HepG2 (cell line): Measurements from ENCODE around the gene HEXIM1. TPM values are rescaled to one million over a fixed set of nuclear protein-coding genes. Genes with fewer than 3 reads are reported as not detected.
A peak's percentile ranks its signal among the peaks of the same experiment; 100 is the strongest.

ENCODE experiments used
- ASH2L ChIP-seq: fragments of 300-600, 200-600 bp; sonication (generic); IDR thresholded peaks from 2 replicates; pipeline ENCODE4 v1.7.0; 2017; ENCODE audit warnings: low read depth, mild to moderate bottlenecking, moderate library complexity, mixed read lengths, low read length; ENCODE audit not compliant: insufficient read length
- EED ChIP-seq: sonication (generic); formaldehyde crosslinking; IDR thresholded peaks from 2 replicates; pipeline ENCODE4 v1.5.0; 2020; ENCODE audit warnings: mild to moderate bottlenecking, missing genetic modification reagents
- PAWR ChIP-seq: sonication (generic); formaldehyde crosslinking; IDR thresholded peaks from 2 replicates; pipeline ENCODE4 v1.4.0; 2020; ENCODE audit warnings: missing genetic modification reagents, mild to moderate bottlenecking, borderline replicate concordance
- REL ChIP-seq: sonication (generic); formaldehyde crosslinking; conservative IDR thresholded peaks from 2 replicates; pipeline ENCODE4 v1.8.0; 2022; ENCODE audit warnings: mild to moderate bottlenecking, missing genetic modification reagents, moderate library complexity
- SRSF9 ChIP-seq: fragments of 200-400 bp; formaldehyde crosslinking; IDR thresholded peaks from 2 replicates; pipeline ENCODE4 v1.6.1; 2018; ENCODE audit warnings: borderline replicate concordance, mild to moderate bottlenecking, low read depth, low read length; ENCODE audit not compliant: insufficient read depth, poor library complexity, severe bottlenecking
- ZNF383 ChIP-seq: sonication (generic); formaldehyde crosslinking; IDR thresholded peaks from 2 replicates; pipeline ENCODE4 v1.4.0; 2020; ENCODE audit warnings: missing genetic modification reagents, mild to moderate bottlenecking, borderline replicate concordance
- ZNF83 ChIP-seq: sonication (generic); formaldehyde crosslinking; IDR thresholded peaks from 2 replicates; pipeline ENCODE4 v1.4.0; 2020; ENCODE audit warnings: missing genetic modification reagents, mild to moderate bottlenecking, borderline replicate concordance
- ZSCAN20 ChIP-seq: sonication (generic); formaldehyde crosslinking; IDR thresholded peaks from 2 replicates; pipeline ENCODE4 v1.4.0; 2020; ENCODE audit warnings: missing genetic modification reagents, mild to moderate bottlenecking, borderline replicate concordance
- polyA plus RNA-seq, 8 experiments: library from polyadenylated mRNA; depleted of rRNA in 3 of 8; stranded (reverse) in 7 of 8; unstranded in 1 of 8; fragments of >200 nt; fragmentation: Illumina TruSeq in 4 of 8; extraction: Trizol in 4 of 8; gene quantifications; 2 replicates each; pipeline versions ENCODE4 v1.2.1 to v1.2.3, GENCODE V29; 2011 to 2016; ENCODE audit warnings: low read depth in 4 of 8, missing spikeins in 1 of 8, mixed read lengths in 1 of 8; ENCODE audit not compliant: insufficient read depth in 1 of 8
- total RNA-seq, 5 experiments: library from RNA; depleted of rRNA; stranded (reverse); fragments of >200 nt; fragmentation: Illumina TruSeq; extraction: Trizol; gene quantifications; 2 replicates each; pipeline ENCODE4 v1.2.3, GENCODE V29; 2016; ENCODE audit warnings: low read depth in 1 of 5
- TF ChIP-seq, protein P1 (sequence below): sonication (generic); formaldehyde crosslinking; IDR thresholded peaks from one replicate; pipeline ENCODE4 v1.5.1; 2020; ENCODE audit warnings: mild to moderate bottlenecking, missing genetic modification reagents; ENCODE audit errors: not compliant biosample characterization
- TF ChIP-seq, protein P2 (sequence below): sonication (generic); formaldehyde crosslinking; IDR thresholded peaks from 2 replicates; pipeline ENCODE4 v1.5.0; 2020; ENCODE audit warnings: missing genetic modification reagents, mild to moderate bottlenecking, borderline replicate concordance
- TF ChIP-seq, protein P3 (sequence below), 2 experiments: IDR thresholded peaks; 2 replicates each; pipeline ENCODE4 v1.6.1; 2011 to 2012; ENCODE audit warnings: low read length in 2 of 2, borderline replicate concordance in 1 of 2, low read depth in 1 of 2, mild to moderate bottlenecking in 1 of 2, moderate library complexity in 1 of 2
- TF ChIP-seq, protein P4 (sequence below): sonication (generic); formaldehyde crosslinking; IDR thresholded peaks from 2 replicates; pipeline ENCODE4 v1.5.0; 2020; ENCODE audit warnings: mild to moderate bottlenecking, low read depth, missing genetic modification reagents, borderline replicate concordance

The HEXIM1 gene
- total and polyA plus RNA-seq, 2 of the 13 experiments (the other 11 are each of a cell fraction or from before 2014, with no cell fraction given): 10.5 to 16.6 TPM

DNA sequence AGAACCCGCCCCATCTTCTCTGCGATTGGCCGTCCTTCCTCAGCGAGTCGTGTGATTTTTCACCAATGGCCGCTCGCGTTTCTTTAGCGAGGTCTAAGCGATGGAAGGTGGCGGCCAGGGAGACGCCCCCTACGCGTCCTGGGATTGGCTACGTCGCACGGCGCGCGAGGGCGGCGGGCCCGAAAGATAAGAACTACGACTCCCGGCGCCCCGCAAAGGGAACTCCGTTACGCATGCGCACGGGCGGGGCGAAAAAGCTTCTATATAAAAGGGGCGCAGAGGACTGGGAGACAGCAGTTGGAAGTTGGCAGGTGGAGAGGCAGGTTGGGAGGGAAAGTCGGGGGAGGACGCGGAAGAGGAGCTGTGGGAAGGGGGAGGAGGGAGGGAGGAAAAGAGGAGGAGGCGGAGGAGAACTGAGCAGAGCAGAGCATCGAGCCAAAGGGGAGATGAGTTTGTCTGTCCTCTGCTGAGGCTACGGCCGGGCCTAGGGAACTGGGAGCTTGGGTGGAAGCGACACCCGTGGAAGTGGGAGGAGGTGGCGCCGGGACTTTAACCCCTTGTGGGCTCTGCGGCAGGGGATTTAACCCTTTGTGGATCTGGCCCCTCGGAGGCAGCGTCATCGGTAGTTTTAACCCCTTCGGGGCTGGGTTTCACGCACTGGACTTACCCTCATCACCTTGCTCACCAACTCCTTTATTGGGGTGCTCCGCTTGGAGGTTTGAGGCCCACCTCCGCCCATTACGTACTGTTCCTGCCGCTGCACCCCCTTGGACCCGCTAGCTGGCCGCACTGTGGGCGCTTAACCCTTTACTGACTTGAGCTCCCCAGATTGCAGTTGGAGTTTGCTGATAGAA lies at the start of gene HEXIM1 (continued):
- TF ChIP-seq, protein P1, sequence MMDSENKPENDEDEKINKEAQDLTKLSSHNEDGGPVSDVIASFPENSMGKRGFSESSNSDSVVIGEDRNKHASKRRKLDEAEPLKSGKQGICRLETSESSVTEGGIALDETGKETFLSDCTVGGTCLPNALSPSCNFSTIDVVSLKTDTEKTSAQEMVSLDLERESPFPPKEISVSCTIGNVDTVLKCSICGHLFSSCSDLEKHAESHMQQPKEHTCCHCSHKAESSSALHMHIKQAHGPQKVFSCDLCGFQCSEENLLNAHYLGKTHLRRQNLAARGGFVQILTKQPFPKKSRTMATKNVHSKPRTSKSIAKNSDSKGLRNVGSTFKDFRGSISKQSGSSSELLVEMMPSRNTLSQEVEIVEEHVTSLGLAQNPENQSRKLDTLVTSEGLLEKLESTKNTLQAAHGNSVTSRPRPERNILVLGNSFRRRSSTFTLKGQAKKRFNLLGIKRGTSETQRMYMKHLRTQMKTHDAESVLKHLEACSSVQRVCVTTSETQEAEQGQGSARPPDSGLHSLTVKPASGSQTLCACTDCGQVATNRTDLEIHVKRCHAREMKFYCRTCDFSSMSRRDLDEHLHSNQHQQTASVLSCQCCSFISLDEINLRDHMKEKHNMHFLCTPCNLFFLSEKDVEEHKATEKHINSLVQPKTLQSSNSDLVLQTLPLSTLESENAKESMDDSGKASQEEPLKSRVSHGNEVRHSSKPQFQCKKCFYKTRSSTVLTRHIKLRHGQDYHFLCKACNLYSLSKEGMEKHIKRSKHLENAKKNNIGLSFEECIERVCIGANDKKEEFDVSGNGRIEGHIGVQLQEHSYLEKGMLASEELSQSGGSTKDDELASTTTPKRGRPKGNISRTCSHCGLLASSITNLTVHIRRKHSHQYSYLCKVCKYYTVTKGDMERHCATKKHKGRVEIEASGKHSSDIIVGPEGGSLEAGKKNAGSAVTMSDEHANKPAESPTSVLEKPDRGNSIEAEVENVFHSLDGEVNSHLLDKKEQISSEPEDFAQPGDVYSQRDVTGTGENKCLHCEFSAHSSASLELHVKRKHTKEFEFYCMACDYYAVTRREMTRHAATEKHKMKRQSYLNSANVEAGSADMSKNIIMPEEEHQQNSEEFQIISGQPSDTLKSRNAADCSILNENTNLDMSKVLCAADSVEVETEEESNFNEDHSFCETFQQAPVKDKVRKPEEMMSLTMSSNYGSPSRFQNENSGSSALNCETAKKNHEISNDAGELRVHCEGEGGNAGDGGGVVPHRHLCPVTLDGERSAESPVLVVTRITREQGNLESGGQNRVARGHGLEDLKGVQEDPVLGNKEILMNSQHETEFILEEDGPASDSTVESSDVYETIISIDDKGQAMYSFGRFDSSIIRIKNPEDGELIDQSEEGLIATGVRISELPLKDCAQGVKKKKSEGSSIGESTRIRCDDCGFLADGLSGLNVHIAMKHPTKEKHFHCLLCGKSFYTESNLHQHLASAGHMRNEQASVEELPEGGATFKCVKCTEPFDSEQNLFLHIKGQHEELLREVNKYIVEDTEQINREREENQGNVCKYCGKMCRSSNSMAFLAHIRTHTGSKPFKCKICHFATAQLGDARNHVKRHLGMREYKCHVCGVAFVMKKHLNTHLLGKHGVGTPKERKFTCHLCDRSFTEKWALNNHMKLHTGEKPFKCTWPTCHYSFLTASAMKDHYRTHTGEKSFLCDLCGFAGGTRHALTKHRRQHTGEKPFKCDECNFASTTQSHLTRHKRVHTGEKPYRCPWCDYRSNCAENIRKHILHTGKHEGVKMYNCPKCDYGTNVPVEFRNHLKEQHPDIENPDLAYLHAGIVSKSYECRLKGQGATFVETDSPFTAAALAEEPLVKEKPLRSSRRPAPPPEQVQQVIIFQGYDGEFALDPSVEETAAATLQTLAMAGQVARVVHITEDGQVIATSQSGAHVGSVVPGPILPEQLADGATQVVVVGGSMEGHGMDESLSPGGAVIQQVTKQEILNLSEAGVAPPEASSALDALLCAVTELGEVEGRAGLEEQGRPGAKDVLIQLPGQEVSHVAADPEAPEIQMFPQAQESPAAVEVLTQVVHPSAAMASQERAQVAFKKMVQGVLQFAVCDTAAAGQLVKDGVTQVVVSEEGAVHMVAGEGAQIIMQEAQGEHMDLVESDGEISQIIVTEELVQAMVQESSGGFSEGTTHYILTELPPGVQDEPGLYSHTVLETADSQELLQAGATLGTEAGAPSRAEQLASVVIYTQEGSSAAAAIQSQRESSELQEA: peak; percentile 82
- TF ChIP-seq EED (peak; percentile 56; the same call in 1 of the 2 replicates), ZSCAN20 (CRISPR knock-in tag) (no peak), ZNF383 (no peak; the same call in 1 of the 2 replicates), ASH2L (no peak), ZNF83 (CRISPR knock-in tag) (0 out of 2 replicates have a peak, but pooled peaks have one; percentile 85), REL (CRISPR knock-in tag) (no peak), PAWR (CRISPR knock-in tag) (no peak), SRSF9 (no peak)
- TF ChIP-seq, protein P2, sequence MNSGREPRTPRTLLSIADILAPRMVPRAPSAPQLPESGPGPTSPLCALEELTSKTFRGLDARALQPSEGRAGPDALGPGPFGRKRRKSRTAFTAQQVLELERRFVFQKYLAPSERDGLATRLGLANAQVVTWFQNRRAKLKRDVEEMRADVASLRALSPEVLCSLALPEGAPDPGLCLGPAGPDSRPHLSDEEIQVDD: no peak
- TF ChIP-seq, protein P3, sequence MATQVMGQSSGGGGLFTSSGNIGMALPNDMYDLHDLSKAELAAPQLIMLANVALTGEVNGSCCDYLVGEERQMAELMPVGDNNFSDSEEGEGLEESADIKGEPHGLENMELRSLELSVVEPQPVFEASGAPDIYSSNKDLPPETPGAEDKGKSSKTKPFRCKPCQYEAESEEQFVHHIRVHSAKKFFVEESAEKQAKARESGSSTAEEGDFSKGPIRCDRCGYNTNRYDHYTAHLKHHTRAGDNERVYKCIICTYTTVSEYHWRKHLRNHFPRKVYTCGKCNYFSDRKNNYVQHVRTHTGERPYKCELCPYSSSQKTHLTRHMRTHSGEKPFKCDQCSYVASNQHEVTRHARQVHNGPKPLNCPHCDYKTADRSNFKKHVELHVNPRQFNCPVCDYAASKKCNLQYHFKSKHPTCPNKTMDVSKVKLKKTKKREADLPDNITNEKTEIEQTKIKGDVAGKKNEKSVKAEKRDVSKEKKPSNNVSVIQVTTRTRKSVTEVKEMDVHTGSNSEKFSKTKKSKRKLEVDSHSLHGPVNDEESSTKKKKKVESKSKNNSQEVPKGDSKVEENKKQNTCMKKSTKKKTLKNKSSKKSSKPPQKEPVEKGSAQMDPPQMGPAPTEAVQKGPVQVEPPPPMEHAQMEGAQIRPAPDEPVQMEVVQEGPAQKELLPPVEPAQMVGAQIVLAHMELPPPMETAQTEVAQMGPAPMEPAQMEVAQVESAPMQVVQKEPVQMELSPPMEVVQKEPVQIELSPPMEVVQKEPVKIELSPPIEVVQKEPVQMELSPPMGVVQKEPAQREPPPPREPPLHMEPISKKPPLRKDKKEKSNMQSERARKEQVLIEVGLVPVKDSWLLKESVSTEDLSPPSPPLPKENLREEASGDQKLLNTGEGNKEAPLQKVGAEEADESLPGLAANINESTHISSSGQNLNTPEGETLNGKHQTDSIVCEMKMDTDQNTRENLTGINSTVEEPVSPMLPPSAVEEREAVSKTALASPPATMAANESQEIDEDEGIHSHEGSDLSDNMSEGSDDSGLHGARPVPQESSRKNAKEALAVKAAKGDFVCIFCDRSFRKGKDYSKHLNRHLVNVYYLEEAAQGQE (IDR thresholded peaks at IDR 0.05; ENCODE audit: borderline replicate concordance in 1 of 2, low read depth in 1 of 2, low read length in 2 of 2): peak in 1 of 2 experiments; percentile 84; a peak in 2 of 4 replicates
- TF ChIP-seq, protein P4, sequence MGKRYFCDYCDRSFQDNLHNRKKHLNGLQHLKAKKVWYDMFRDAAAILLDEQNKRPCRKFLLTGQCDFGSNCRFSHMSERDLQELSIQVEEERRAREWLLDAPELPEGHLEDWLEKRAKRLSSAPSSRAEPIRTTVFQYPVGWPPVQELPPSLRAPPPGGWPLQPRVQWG (CRISPR knock-in tag): no peak
